Activated T-helper 17 cell treated with anti-CD3 and anti-CD28 coated beads, Interleukin-2, amount 50 U/mL, for 72 hours (primary cell): ENCODE measurements around the gene SAA4. TPM values are rescaled to one million over a fixed set of nuclear protein-coding genes. Genes with fewer than 3 reads are reported as not detected.
"Not testable (repeated sequence)": the region's sequence is repeated elsewhere in the genome, so short reads cannot be mapped to it uniquely, and the experiment has no call there.

Source experiments
- ATAC-seq: fragments of 150-1000 bp; cut with Tn5 transposase; replicated peaks from 2 replicates; pipeline ENCODE4 v1.10.0; 2021; ENCODE audit warnings: mild to moderate bottlenecking, moderate library complexity
- H3K27ac Mint-ChIP-seq: one replicate; pipeline ENCODE4 v1.8.0; 2022; ENCODE audit warnings: mixed read lengths
- H3K27me3 Mint-ChIP-seq: one replicate; pipeline ENCODE4 v1.8.0; 2022; ENCODE audit warnings: mixed read lengths
- H3K36me3 Mint-ChIP-seq: one replicate; pipeline ENCODE4 v1.8.0; 2022; ENCODE audit warnings: low read depth, mild to moderate bottlenecking, mixed read lengths
- H3K4me1 Mint-ChIP-seq: one replicate; pipeline ENCODE4 v1.8.0; 2022; ENCODE audit warnings: mixed read lengths
- H3K4me3 Mint-ChIP-seq: one replicate; pipeline ENCODE4 v1.8.0; 2022; ENCODE audit warnings: mild to moderate bottlenecking, mixed read lengths
- H3K9me3 Mint-ChIP-seq: one replicate; pipeline ENCODE4 v1.8.0; 2022; ENCODE audit warnings: mixed read lengths
- total RNA-seq, 2 donors: library from RNA; stranded (reverse); gene quantifications; one replicate each; pipeline ENCODE4 v1.2.3, GENCODE V29; 2022

Gene SAA4, protein sequence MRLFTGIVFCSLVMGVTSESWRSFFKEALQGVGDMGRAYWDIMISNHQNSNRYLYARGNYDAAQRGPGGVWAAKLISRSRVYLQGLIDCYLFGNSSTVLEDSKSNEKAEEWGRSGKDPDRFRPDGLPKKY
- total RNA-seq, result not detected

- Mint-ChIP-seq H3K27me3 (peaks cover 25% of the 10 kb centered on the region), H3K27ac (no peak within 1 kb of the TSS), H3K4me1 (no peaks in the 10 kb centered on the region), H3K9me3 (no peaks in the 10 kb centered on the region), H3K4me3 (no peak within 1 kb of the TSS), H3K36me3 (no peaks in the 10 kb centered on the region)
- no peak for ATAC-seq
These were observed at the start of gene SAA4 for GRCh38 chr11:18236664-18237356. SAA4 (minus strand) TSS chr11:18236802; CDS start chr11:18235926, 876 bp downstream.

DNA sequence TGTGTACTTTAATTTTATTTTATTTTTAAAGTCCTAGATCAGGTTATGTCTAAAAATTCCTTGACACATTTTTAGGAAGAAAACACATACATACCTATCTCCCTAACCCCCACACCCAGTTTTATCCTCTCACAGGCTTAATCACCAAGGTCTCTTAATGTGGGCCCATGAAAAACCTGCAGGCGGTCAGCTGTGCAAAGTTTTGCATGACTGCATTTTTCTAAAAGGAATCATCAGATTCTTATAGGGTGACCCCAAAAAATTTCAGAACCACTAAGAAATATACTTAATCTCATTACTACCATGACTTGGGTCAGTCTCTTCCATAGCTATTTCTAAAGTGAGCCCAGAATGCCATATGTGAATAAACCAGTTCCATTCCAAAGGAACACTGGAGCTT lies 49.2 kb upstream of the SAA4 start:
- no peak for ATAC-seq
- Mint-ChIP-seq H3K27me3 (no peaks in the 10 kb centered on the region), H3K27ac (no peak overlapping the region), H3K4me3 (no peak overlapping the region), H3K9me3 (no peaks in the 10 kb centered on the region), H3K4me1 (no peaks in the 10 kb centered on the region), H3K36me3 (peaks cover 95% of the 10 kb centered on the region)

DNA sequence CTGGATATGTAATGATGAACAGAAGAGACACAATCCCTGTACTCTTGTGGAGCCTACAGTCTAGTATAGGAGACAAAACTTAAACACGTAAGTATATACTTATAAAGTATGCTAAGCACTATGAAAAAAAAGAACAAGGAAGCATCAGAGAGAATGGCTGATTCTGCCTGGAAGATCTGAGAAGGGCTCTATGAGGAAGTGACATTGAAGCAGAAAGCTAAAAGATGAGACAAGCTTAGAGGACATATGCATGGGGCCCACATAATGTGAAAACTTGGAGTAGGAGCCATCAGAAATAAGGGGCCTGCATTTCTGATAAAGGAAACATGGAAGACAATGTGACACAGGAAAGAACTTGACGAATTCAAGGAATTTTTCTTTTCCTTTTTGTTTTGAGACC lies 46.0 kb upstream of the SAA4 start:
- no peaks in the 10 kb centered on the region for H3K9me3 Mint-ChIP-seq
- no peak overlapping the region for H3K4me3 Mint-ChIP-seq
- no peaks in the 10 kb centered on the region for H3K4me1 Mint-ChIP-seq
- peaks cover 86% of the 10 kb centered on the region for H3K36me3 Mint-ChIP-seq
- ATAC-seq, result no peak
- no peaks in the 10 kb centered on the region for H3K27me3 Mint-ChIP-seq
- no peak overlapping the region for H3K27ac Mint-ChIP-seq

- peaks cover 65% of the 10 kb centered on the region for H3K36me3 Mint-ChIP-seq
- peak; percentile 54 for ATAC-seq
- H3K9me3 Mint-ChIP-seq, result no peaks in the 10 kb centered on the region
- no peaks in the 10 kb centered on the region for H3K27me3 Mint-ChIP-seq
- H3K4me3 Mint-ChIP-seq, result peak overlapping the region; percentile 14
- no peaks in the 10 kb centered on the region for H3K4me1 Mint-ChIP-seq
- H3K27ac Mint-ChIP-seq, result peak overlapping the region; percentile 66
These were observed 43.9 kb upstream of the SAA4 start for GRCh38 chr11:18280438-18281045.

- Mint-ChIP-seq H3K9me3 (no peaks in the 10 kb centered on the region), H3K36me3 (peaks cover 43% of the 10 kb centered on the region), H3K27ac (no peak overlapping the region), H3K4me1 (no peaks in the 10 kb centered on the region), H3K27me3 (no peaks in the 10 kb centered on the region), H3K4me3 (no peak overlapping the region)
- ATAC-seq, result no peak
These were observed 41.1 kb upstream of the SAA4 start for GRCh38 chr11:18277565-18278271.

DNA sequence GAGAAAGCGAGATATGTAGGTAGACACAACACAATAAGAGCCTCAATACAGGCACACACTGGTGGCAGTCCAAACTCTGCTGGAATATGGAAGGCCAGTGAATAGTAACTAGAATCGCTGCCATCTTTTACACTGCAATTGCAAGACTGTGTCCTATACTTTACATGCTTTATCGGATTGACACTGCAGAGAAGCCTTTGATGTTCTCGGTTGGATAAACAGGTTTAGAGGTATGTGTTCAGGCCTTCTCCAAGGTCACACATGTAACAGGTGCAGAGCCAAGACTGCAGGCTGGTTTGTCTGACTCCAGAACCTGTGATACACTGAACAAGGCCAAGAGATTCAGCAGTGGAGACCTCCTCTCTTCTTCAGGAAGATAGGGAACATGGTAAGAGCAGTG lies 34.6 kb upstream of the SAA4 start:
- H3K27ac Mint-ChIP-seq, result no peak overlapping the region

GRCh38 chr11:18270102-18270501 lies 33.5 kb upstream of the SAA4 start:
- no peak overlapping the region for H3K4me3 Mint-ChIP-seq
- no peaks in the 10 kb centered on the region for H3K4me1 Mint-ChIP-seq
- no peak for ATAC-seq
- H3K36me3 Mint-ChIP-seq, result peaks cover 2% of the 10 kb centered on the region
- no peaks in the 10 kb centered on the region for H3K9me3 Mint-ChIP-seq
- no peaks in the 10 kb centered on the region for H3K27me3 Mint-ChIP-seq
- H3K27ac Mint-ChIP-seq, result peak overlapping the region; percentile 18

More for the DNA sequence above, 34.6 kb upstream of the SAA4 start:
- no peak for ATAC-seq
- no peak overlapping the region for H3K4me3 Mint-ChIP-seq
- H3K4me1 Mint-ChIP-seq, result no peaks in the 10 kb centered on the region
- peaks cover 6% of the 10 kb centered on the region for H3K36me3 Mint-ChIP-seq
- no peaks in the 10 kb centered on the region for H3K27me3 Mint-ChIP-seq
- no peaks in the 10 kb centered on the region for H3K9me3 Mint-ChIP-seq

DNA sequence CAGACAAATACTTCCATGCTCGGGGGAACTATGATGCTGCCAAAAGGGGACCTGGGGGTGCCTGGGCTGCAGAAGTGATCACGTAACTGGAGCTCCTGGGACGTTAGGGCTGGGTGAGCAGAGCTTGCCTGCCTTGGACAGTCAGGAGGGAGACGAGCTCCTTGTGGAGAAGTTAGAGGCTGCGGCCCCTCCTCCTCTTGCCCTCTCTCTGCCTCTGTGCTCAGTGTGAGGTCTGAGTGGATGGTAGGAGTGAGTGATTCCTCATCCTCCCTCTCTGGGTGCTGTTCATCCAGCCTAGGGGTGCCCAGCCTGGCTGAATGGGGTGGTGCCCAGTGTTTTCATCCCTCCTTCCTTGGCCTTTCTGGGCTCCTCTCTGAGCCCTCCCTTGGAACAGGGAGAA lies 32.6 kb upstream of the SAA4 start:
- not testable (repeated sequence) for H3K36me3 Mint-ChIP-seq, H3K4me3 Mint-ChIP-seq, H3K27ac Mint-ChIP-seq, H3K4me1 Mint-ChIP-seq, H3K27me3 Mint-ChIP-seq, H3K9me3 Mint-ChIP-seq, ATAC-seq

DNA sequence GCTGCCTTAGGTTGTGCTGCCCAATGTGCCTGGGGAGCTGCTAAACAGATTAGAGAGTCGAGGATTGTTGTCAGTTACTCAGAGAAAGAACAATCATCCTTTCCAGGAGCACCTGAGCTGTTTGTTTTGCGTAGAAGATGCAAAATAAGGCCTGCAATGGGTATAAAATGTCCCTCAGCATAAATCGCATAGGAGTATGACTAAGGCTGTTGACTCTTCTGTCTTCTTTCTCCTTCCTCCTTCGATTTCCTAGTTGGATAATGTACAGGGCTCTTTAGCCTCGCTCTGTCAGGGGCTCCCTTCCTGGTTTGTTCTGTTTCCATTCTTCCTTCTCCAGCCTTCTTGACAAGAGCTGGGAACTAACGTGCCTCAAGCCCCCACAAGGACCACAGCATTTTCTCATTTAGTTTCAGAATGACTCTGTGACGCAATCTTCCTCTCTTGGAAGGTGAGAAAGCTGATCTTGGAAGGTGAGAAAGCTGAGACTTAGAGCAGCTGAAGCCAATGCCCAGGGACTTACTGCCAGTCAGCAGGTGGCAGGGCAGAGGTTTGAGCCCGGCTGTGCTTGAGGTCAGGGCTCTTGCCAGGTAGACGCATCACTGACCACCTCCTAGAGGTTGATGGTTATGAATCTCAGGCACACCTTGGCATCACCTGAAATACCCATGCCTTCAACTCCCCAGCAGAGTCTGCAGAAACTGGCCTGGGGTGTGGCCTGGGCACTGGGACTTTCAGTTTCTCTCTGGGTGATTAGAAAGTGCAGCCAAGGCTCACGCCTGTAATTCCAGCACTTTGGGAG lies 30.9 kb upstream of the SAA4 start:
- peak; percentile 87 for ATAC-seq

GRCh38 chr11:18265949-18266348 lies 29.3 kb upstream of the SAA4 start, which contains the start of gene SAA1:
SAA1 (plus strand) TSS chr11:18266264; CDS start chr11:18266888, 624 bp downstream.
- no peaks in the 10 kb centered on the region for H3K9me3 Mint-ChIP-seq
- H3K4me1 Mint-ChIP-seq, result peaks cover 5% of the 10 kb centered on the region
- H3K27me3 Mint-ChIP-seq, result no peaks in the 10 kb centered on the region
- H3K27ac Mint-ChIP-seq, result no peak within 1 kb of the TSS
- no peak for ATAC-seq
- H3K36me3 Mint-ChIP-seq, result no peaks in the 10 kb centered on the region
- no peak within 1 kb of the TSS for H3K4me3 Mint-ChIP-seq

More for the DNA sequence above, 30.9 kb upstream of the SAA4 start:
- not testable (repeated sequence) for H3K9me3 Mint-ChIP-seq, H3K4me1 Mint-ChIP-seq, H3K27me3 Mint-ChIP-seq, H3K36me3 Mint-ChIP-seq
- Mint-ChIP-seq H3K4me3 (peak overlapping the region; percentile 61), H3K27ac (peak overlapping the region; percentile 78)

DNA sequence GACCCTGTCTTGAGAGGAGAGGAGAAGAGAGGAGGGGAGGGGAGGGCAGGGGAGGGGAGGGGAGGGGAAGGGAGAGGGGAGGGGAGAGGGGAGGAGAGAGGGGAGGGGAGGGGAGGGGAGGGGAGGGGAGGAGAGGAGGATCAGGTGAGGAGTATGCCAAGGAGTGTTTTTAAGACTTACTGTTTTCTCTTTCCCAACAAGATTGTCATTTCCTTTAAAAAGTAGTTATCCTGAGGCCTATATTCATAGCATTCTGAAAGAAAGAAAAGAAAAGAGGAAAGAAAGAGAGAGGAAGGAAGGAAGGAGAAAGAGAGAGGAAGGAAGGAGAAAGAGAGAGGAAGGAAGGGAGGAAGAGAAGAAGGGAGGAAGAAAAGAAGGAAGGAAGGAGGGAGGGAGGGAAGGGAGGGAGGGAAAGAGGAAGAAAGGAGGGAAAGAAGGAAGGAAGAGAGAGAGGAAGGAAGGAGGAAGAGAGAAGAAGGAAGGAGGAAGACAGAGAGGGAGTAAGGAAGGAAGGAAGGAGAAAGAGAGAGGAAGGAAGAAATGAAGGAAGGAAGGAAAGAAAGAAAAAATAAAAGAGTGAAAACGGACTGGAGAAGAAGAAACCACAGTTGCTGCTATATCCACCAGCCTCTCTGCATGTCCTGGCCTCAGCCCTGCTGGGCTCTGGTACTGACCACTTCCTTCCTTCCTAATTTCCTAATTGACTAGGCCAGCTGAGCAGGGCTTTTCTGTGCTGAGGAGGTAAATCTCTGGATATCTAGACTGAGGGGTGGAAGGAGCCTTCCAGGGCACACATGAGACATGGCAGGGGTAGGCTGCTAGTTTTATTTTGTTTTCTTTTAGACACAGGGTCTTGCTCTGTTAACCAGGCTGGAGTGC lies 28.3 kb upstream of the SAA4 start:
- Mint-ChIP-seq H3K9me3 (no peaks in the 10 kb centered on the region), H3K4me3 (no peak overlapping the region), H3K27ac (no peak overlapping the region), H3K27me3 (no peaks in the 10 kb centered on the region), H3K36me3 (no peaks in the 10 kb centered on the region), H3K4me1 (peaks cover 5% of the 10 kb centered on the region)
- no peak for ATAC-seq

- Mint-ChIP-seq H3K36me3 (no peaks in the 10 kb centered on the region), H3K27ac (no peak overlapping the region), H3K4me1 (peaks cover 5% of the 10 kb centered on the region), H3K27me3 (no peaks in the 10 kb centered on the region), H3K9me3 (no peaks in the 10 kb centered on the region), H3K4me3 (no peak overlapping the region)
- peak; percentile 42 for ATAC-seq
These were observed 27.4 kb upstream of the SAA4 start for GRCh38 chr11:18264035-18264434.

GRCh38 chr11:18262681-18263350 lies 26.2 kb upstream of the SAA4 start:
- H3K4me3 Mint-ChIP-seq, H3K36me3 Mint-ChIP-seq, H3K9me3 Mint-ChIP-seq, H3K4me1 Mint-ChIP-seq, ATAC-seq, H3K27me3 Mint-ChIP-seq, H3K27ac Mint-ChIP-seq: not testable (repeated sequence)
